Caco-2 (cell line): ENCODE measurements around the gene JCHAIN. TPM values are rescaled to one million over a fixed set of nuclear protein-coding genes. Genes with fewer than 3 reads are reported as not detected.
"Not testable (repeated sequence)": the region's sequence is repeated elsewhere in the genome, so short reads cannot be mapped to it uniquely, and the experiment has no call there.

Experiments used
- BruUV-seq: library from RNA; stranded (reverse); fragments of 400-500 nt; replicated peaks from 2 replicates; lab custom pipeline; 2021; lab: Mats Ljungman, UMichigan
- CTCF ChIA-PET: fragments of 300-600 bp; sonication (Branson Sonifier 250); formaldehyde crosslinking; loops from one replicate; lab custom pipeline; 2022; ENCODE audit warnings: antibody characterized with exemption; lab: Charles Lee
- POLR2A ChIA-PET: fragments of 300-600 bp; sonication (Branson Sonifier 250); formaldehyde crosslinking; loops from one replicate; lab custom pipeline; 2022; ENCODE audit warnings: antibody characterized with exemption; lab: Charles Lee
- DNase-seq, 2 experiments: peaks; one replicate each; pipeline versions ENCODE4 v3.0.0 to v3.0.0-alpha.2; 2020 to 2022
- H3K27me3 ChIP-seq: replicated peaks from 2 replicates; pipeline ENCODE4 v1.6.0; 2011; ENCODE audit warnings: low read length; ENCODE audit not compliant: control insufficient read depth, insufficient read depth
- H3K36me3 ChIP-seq: 2 replicates; pipeline ENCODE4 v1.5.1; 2011; ENCODE audit warnings: low read length; ENCODE audit not compliant: control insufficient read depth, insufficient read depth
- H3K4me1 ChIP-seq: fragments of 250-450 bp; sonication (Bioruptor Pico); 2 replicates; pipeline ENCODE4 v1.5.1; 2020; ENCODE audit warnings: mild to moderate bottlenecking
- H3K4me3 ChIP-seq: 2 replicates; pipeline ENCODE4 v1.5.1; 2011; ENCODE audit warnings: low read depth, mild to moderate bottlenecking, control low read depth, low read length
- H3K9me3 ChIP-seq: fragments of 250-450 bp; sonication (Bioruptor Pico); 2 replicates; pipeline ENCODE4 v1.5.1; 2020; ENCODE audit warnings: mild to moderate bottlenecking, moderate library complexity
- H3K27ac Mint-ChIP-seq: one replicate; pipeline ENCODE4 v1.8.0; 2022; ENCODE audit warnings: mixed read lengths; ENCODE audit not compliant: unreplicated experiment
- H3K27me3 Mint-ChIP-seq: one replicate; pipeline ENCODE4 v1.8.0; 2022; ENCODE audit warnings: mixed read lengths; ENCODE audit not compliant: insufficient read depth, unreplicated experiment
- H3K36me3 Mint-ChIP-seq: one replicate; pipeline ENCODE4 v1.8.0; 2022; ENCODE audit warnings: mild to moderate bottlenecking, mixed read lengths; ENCODE audit not compliant: insufficient read depth, unreplicated experiment
- H3K4me1 Mint-ChIP-seq: one replicate; pipeline ENCODE4 v1.8.0; 2022; ENCODE audit warnings: low read depth, mixed read lengths; ENCODE audit not compliant: unreplicated experiment
- H3K4me3 Mint-ChIP-seq: one replicate; pipeline ENCODE4 v1.8.0; 2022; ENCODE audit warnings: mild to moderate bottlenecking, moderate library complexity, mixed read lengths; ENCODE audit not compliant: unreplicated experiment
- H3K9me3 Mint-ChIP-seq: one replicate; pipeline ENCODE4 v1.8.0; 2022; ENCODE audit warnings: mixed read lengths; ENCODE audit not compliant: unreplicated experiment
- intact Hi-C: fragments of 100-400 bp; cut with micrococcal nuclease; formaldehyde crosslinking; loops from one replicate; pipeline ENCODE4 v1.10.0; 2022; ENCODE audit not compliant: unreplicated experiment
- total RNA-seq: library from RNA; stranded (reverse); gene quantifications from 2 replicates; pipeline ENCODE4 v1.2.3, GENCODE V29; 2022
- TF ChIP-seq, protein P1 (sequence below), 2 experiments: fragments of 200-600 bp in 1 of 2; IDR thresholded peaks; 1 replicate in 1 of 2; 2 replicates in 1 of 2; pipeline versions ENCODE4 v1.5.1 to v1.8.0; 2011 to 2022; ENCODE audit warnings: antibody characterized with exemption in 1 of 2, control low read depth in 1 of 2, inconsistent platforms in 1 of 2, low read depth in 1 of 2, low read length in 1 of 2, mild to moderate bottlenecking in 1 of 2, moderate library complexity in 1 of 2; ENCODE audit not compliant: insufficient read depth in 1 of 2, severe bottlenecking in 1 of 2, unreplicated experiment in 1 of 2

Gene JCHAIN
- total RNA-seq, 1 experiment from 2014 or later = not detected

DNA sequence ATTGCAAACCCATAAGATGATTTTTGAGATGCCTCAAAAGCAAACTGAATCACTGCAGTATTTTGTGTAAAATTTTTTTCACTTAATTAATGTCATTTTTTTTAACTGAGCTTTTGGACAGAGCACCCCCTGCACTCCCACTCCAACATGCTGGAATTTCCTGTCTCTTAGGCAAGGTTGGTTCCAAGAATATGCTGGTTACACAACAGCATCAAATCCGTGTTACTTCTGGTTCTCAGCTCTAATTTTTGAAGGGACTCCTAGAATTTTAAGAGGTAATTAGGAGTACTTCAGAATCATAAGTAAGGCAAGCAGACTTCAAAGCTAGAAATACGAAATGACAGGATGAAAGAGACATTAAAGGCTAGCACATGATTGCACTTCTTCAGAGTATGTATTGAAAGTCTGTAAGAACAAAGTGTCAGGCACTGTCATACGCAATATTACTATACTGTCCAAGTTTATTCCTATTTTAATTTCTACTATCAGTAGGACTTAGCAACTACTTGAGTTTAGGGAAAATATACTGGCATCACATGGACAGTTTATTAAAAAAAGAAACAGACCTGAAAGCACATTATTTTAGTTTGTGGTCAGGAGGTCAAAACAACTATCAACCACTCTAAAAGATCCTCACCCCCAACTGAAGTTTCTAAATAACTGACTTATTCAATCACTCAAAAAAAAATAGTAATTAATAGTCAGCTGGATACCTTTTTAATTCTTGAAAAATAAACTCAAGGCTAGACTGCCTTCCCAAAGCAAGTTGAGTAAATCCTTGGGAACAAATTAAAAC lies 1.6 kb upstream of the JCHAIN start:
- Histone ChIP-seq H3K4me3 (no peak overlapping the region), H3K9me3 (no peaks in the 10 kb centered on the region), H3K4me1 (0 out of 2 replicates have a peak, but pooled peaks cover 5% of the 10 kb centered on the region), H3K27me3 (no peaks in the 10 kb centered on the region), H3K36me3 (no peaks in the 10 kb centered on the region)
- intact Hi-C loops = no loop called here
- H3K36me3 Mint-ChIP-seq = no peaks in the 10 kb centered on the region
- H3K4me1 Mint-ChIP-seq = no peaks in the 10 kb centered on the region
- ChIA-PET POLR2A (no interaction called here), CTCF (no interaction called here)
- H3K9me3 Mint-ChIP-seq = no peaks in the 10 kb centered on the region
- BruUV-seq = no TSS peak
- no peak for DNase-seq
- TF ChIP-seq, protein P1, sequence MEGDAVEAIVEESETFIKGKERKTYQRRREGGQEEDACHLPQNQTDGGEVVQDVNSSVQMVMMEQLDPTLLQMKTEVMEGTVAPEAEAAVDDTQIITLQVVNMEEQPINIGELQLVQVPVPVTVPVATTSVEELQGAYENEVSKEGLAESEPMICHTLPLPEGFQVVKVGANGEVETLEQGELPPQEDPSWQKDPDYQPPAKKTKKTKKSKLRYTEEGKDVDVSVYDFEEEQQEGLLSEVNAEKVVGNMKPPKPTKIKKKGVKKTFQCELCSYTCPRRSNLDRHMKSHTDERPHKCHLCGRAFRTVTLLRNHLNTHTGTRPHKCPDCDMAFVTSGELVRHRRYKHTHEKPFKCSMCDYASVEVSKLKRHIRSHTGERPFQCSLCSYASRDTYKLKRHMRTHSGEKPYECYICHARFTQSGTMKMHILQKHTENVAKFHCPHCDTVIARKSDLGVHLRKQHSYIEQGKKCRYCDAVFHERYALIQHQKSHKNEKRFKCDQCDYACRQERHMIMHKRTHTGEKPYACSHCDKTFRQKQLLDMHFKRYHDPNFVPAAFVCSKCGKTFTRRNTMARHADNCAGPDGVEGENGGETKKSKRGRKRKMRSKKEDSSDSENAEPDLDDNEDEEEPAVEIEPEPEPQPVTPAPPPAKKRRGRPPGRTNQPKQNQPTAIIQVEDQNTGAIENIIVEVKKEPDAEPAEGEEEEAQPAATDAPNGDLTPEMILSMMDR (IDR thresholded peaks at IDR 0.05; ENCODE audit: insufficient read depth in 1 of 2, low read depth in 1 of 2, low read length in 1 of 2, severe bottlenecking in 1 of 2, unreplicated experiment in 1 of 2) = no peak
- H3K4me3 Mint-ChIP-seq = no peak overlapping the region
- no peak overlapping the region for H3K27ac Mint-ChIP-seq
- H3K27me3 Mint-ChIP-seq = no peaks in the 10 kb centered on the region

DNA sequence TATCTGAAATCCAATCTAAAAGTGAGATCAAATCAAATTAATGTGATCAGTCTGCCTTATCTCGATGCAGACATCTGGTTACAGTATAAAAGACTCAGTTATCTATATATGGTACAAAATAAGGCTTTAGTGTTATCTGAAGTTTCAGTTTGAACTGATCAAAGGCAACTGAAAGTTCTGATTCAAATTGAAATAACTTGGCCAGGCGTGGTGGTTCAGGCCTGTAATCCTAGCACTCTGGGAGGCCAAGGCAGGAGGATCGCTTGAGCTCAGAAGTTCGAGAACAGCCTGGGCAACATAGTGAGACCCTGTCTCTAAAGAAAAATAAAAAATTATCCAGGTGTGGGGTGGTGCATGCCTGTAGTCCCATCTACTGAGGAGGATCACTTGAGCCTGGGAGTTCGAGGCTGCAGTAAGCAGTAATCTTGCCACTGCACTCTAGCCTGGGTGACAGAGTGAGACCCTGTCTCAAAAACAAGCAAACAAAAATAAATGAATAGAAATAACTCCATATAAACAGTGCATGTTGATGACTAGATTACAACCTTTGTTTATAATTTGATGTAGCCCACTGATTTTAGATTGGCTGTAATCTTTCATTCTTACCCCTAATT lies 4.9 kb downstream of the JCHAIN start:
- H3K4me1 Mint-ChIP-seq, POLR2A ChIA-PET, H3K4me1 ChIP-seq: not testable (repeated sequence)

DNA sequence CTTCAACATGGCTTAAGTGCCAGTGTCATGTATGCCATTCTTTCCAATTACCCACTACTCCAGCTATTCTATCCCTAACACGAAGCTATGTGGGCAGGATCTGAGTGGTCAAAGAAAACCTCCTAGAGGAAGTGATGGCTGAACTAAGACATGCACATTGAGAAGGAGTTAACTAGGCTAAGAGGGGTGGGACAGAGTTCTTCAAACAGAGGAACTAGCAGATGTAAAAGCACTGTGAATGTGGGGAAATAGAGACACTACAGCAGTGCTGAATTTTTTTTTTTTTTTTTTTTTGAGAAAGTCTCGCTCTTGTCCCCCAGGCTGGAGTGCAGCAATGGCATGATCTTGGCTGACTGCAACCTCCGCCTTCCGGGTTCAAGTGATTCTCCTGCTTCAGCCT lies 6.2 kb downstream of the JCHAIN start:
- Histone ChIP-seq H3K4me1 (no peaks in the 10 kb centered on the region), H3K4me3 (no peak overlapping the region), H3K36me3 (no peaks in the 10 kb centered on the region), H3K9me3 (no peaks in the 10 kb centered on the region), H3K27me3 (no peaks in the 10 kb centered on the region)
- Mint-ChIP-seq H3K4me3 (no peak overlapping the region), H3K4me1 (no peaks in the 10 kb centered on the region), H3K9me3 (no peaks in the 10 kb centered on the region), H3K36me3 (no peaks in the 10 kb centered on the region), H3K27ac (no peak overlapping the region), H3K27me3 (no peaks in the 10 kb centered on the region)
- ChIA-PET CTCF (no interaction called here), POLR2A (no interaction called here)
- DNase-seq = no peak
- intact Hi-C loops = no loop called here
- TF ChIP-seq, protein P1 (IDR thresholded peaks at IDR 0.05; ENCODE audit: insufficient read depth in 1 of 2, low read depth in 1 of 2, low read length in 1 of 2, severe bottlenecking in 1 of 2, unreplicated experiment in 1 of 2) = no peak
- BruUV-seq = no TSS peak

More for the DNA sequence above, 4.9 kb downstream of the JCHAIN start:
- H3K9me3 ChIP-seq, H3K27ac Mint-ChIP-seq, intact Hi-C loops, H3K27me3 Mint-ChIP-seq, H3K4me3 Mint-ChIP-seq, H3K9me3 Mint-ChIP-seq, H3K36me3 Mint-ChIP-seq, BruUV-seq, DNase-seq, H3K27me3 ChIP-seq, H3K4me3 ChIP-seq, H3K36me3 ChIP-seq, CTCF ChIA-PET: not testable (repeated sequence)
